IMR-90 (cell line): ENCODE measurements around the gene MEF2D. TPM values are rescaled to one million over a fixed set of nuclear protein-coding genes. Genes with fewer than 3 reads are reported as not detected.

Experiments
- ATAC-seq: fragments of 200-7000 bp; cut with Tn5 transposase; 2 replicates; pipeline ENCODE4 v1.9.1; 2020; ENCODE audit warnings: low read depth, mild to moderate bottlenecking, moderate library complexity
- BruUV-seq: library from RNA; stranded (reverse); fragments of 400-500 nt; replicated peaks from 2 replicates; lab custom pipeline; 2021; lab: Mats Ljungman, UMichigan
- CTCF ChIA-PET: fragments of 300-600 bp; formaldehyde crosslinking; extraction: SDS; loops from one replicate; lab custom pipeline; 2021; ENCODE audit warnings: antibody characterized with exemption; lab: Yijun Ruan, JAX
- POLR2A ChIA-PET: fragments of 300-600 bp; sonication (Branson Sonifier 250); formaldehyde crosslinking; loops from one replicate; lab custom pipeline; 2022; ENCODE audit warnings: antibody characterized with exemption; ENCODE audit not compliant: unreplicated experiment; lab: Charles Lee
- DNase-seq: peaks from one replicate; pipeline ENCODE4 v3.0.0; 2013
- H2AFZ ChIP-seq: replicated peaks from 2 replicates; pipeline ENCODE3; 2013; ENCODE audit warnings: low read length, mild to moderate bottlenecking; ENCODE audit not compliant: poor library complexity
- H2AK5ac ChIP-seq: 2 replicates; pipeline ENCODE4 v1.6.1; 2013; ENCODE audit warnings: low read depth, low read length, inconsistent platforms
- H2AK9ac ChIP-seq: replicated peaks from 2 replicates; pipeline ENCODE3; 2013; ENCODE audit warnings: mild to moderate bottlenecking, low read depth, low read length, moderate library complexity; ENCODE audit not compliant: poor library complexity
- H2BK120ac ChIP-seq: 2 replicates; pipeline ENCODE4 v1.6.1; 2013; ENCODE audit warnings: low read depth, low read length, inconsistent platforms
- H2BK15ac ChIP-seq: 3 replicates; pipeline ENCODE4 v1.6.1; 2013; ENCODE audit warnings: low read depth, low read length, inconsistent platforms
- H2BK20ac ChIP-seq: 2 replicates; pipeline ENCODE4 v1.6.1; 2013; ENCODE audit warnings: low read depth, mild to moderate bottlenecking, inconsistent platforms, low read length, moderate library complexity
- H2BK5ac ChIP-seq: 2 replicates; pipeline ENCODE4 v1.6.1; 2013; ENCODE audit warnings: mild to moderate bottlenecking, low read depth, low read length, inconsistent platforms; ENCODE audit not compliant: poor library complexity, severe bottlenecking
- H3K14ac ChIP-seq: replicated peaks from 2 replicates; pipeline ENCODE4 v1.6.1; 2013; ENCODE audit warnings: low read depth, low read length, inconsistent platforms
- H3K18ac ChIP-seq: 2 replicates; pipeline ENCODE4 v1.6.1; 2013; ENCODE audit warnings: low read depth, low read length, control low read depth
- H3K23ac ChIP-seq: 2 replicates; pipeline ENCODE4 v1.6.1; 2013; ENCODE audit warnings: low read depth, low read length, inconsistent platforms
- H3K27ac ChIP-seq: 2 replicates; pipeline ENCODE4 v1.5.1; 2013; ENCODE audit warnings: mild to moderate bottlenecking, control low read depth, low read length; ENCODE audit not compliant: insufficient read depth
- H3K27me3 ChIP-seq: 2 replicates; pipeline ENCODE4 v1.6.1; 2013; ENCODE audit warnings: low read length; ENCODE audit not compliant: control insufficient read depth, insufficient read depth
- H3K36me3 ChIP-seq: 2 replicates; pipeline ENCODE4 v1.6.1; 2013; ENCODE audit warnings: low read length, mixed read lengths; ENCODE audit not compliant: control insufficient read depth, insufficient read depth
- H3K4ac ChIP-seq: 2 replicates; pipeline ENCODE4 v1.6.1; 2013; ENCODE audit warnings: low read depth, low read length, inconsistent platforms
- H3K4me1 ChIP-seq: 2 replicates; pipeline ENCODE4 v1.6.1; 2013; ENCODE audit warnings: low read length, mixed read lengths; ENCODE audit not compliant: control insufficient read depth, insufficient read depth
- H3K4me2 ChIP-seq: 2 replicates; pipeline ENCODE4 v1.6.1; 2013; ENCODE audit warnings: low read depth, mild to moderate bottlenecking, control low read depth, low read length, moderate library complexity
- H3K4me3 ChIP-seq: 2 replicates; pipeline ENCODE4 v1.5.1; 2013; ENCODE audit warnings: low read depth, mild to moderate bottlenecking, control low read depth, low read length, moderate library complexity; ENCODE audit not compliant: insufficient read depth
- H3K56ac ChIP-seq: 2 replicates; pipeline ENCODE4 v1.6.1; 2013; ENCODE audit warnings: low read length, inconsistent platforms; ENCODE audit not compliant: insufficient read depth; ENCODE audit errors: extremely low read depth
- H3K79me1 ChIP-seq, 2 experiments: 2 replicates each; pipeline ENCODE4 v1.6.1; 2013; ENCODE audit warnings: low read length in 2 of 2, inconsistent platforms in 1 of 2, low read depth in 1 of 2
- H3K9ac ChIP-seq: 2 replicates; pipeline ENCODE4 v1.6.1; 2013; ENCODE audit warnings: low read depth, low read length, control low read depth
- H3K9me1 ChIP-seq: 2 replicates; pipeline ENCODE4 v1.6.1; 2013; ENCODE audit warnings: low read length, inconsistent platforms; ENCODE audit not compliant: insufficient read depth
- H3K9me3 ChIP-seq: 2 replicates; pipeline ENCODE4 v1.6.1; 2013; ENCODE audit warnings: low read length; ENCODE audit not compliant: control insufficient read depth, insufficient read depth
- H4K20me1 ChIP-seq: 2 replicates; pipeline ENCODE4 v1.6.1; 2013; ENCODE audit warnings: low read length, inconsistent platforms; ENCODE audit not compliant: insufficient read depth
- H4K5ac ChIP-seq: 2 replicates; pipeline ENCODE4 v1.6.1; 2013; ENCODE audit warnings: mild to moderate bottlenecking, low read depth, low read length, control low read depth
- H4K8ac ChIP-seq, 2 experiments: 2 replicates each; pipeline ENCODE4 v1.6.1; 2013; ENCODE audit warnings: low read depth in 2 of 2, low read length in 2 of 2, control low read depth in 1 of 2, inconsistent platforms in 1 of 2
- H4K91ac ChIP-seq: 2 replicates; pipeline ENCODE4 v1.6.1; 2013; ENCODE audit warnings: low read depth, low read length, inconsistent platforms; ENCODE audit not compliant: insufficient read depth
- BHLHE40 ChIP-seq: fragments of 150-350 bp; IDR thresholded peaks from 2 replicates; pipeline ENCODE4 v1.6.1; 2016; ENCODE audit warnings: mild to moderate bottlenecking, low read depth, low read length
- CEBPB ChIP-seq: IDR thresholded peaks from 2 replicates; pipeline ENCODE4 v1.6.1; 2012; ENCODE audit warnings: low read depth, low read length, improper control_type of control experiment
- CHD1 ChIP-seq: IDR thresholded peaks from 2 replicates; pipeline ENCODE4 v1.6.1; 2012; ENCODE audit warnings: low read depth, low read length, improper control_type of control experiment
- CTCF ChIP-seq: conservative IDR thresholded peaks from 2 replicates; pipeline ENCODE4 v1.5.1; 2012; ENCODE audit warnings: mild to moderate bottlenecking, low read depth, low read length, improper control_type of control experiment
- ELK1 ChIP-seq: fragments of 150-350 bp; IDR thresholded peaks from 2 replicates; pipeline ENCODE4 v1.6.1; 2016; ENCODE audit warnings: low read depth, mild to moderate bottlenecking, low read length, moderate library complexity, borderline replicate concordance
- FOS ChIP-seq: fragments of 150-350 bp; IDR thresholded peaks from 2 replicates; pipeline ENCODE4 v1.6.1; 2016; ENCODE audit warnings: low read depth, low read length
- MAFK ChIP-seq: IDR thresholded peaks from 2 replicates; pipeline ENCODE4 v1.6.1; 2012; ENCODE audit warnings: low read depth, low read length, improper control_type of control experiment
- MAZ ChIP-seq: IDR thresholded peaks from 2 replicates; pipeline ENCODE4 v1.6.1; 2012; ENCODE audit warnings: low read depth, mild to moderate bottlenecking, low read length, improper control_type of control experiment, moderate library complexity, borderline replicate concordance
- MXI1 ChIP-seq: IDR thresholded peaks from 2 replicates; pipeline ENCODE4 v1.6.1; 2012; ENCODE audit warnings: low read depth, mild to moderate bottlenecking, low read length, moderate library complexity, borderline replicate concordance
- NFE2L2 ChIP-seq: fragments of 150-350 bp; IDR thresholded peaks from 2 replicates; pipeline ENCODE4 v1.6.1; 2016; ENCODE audit warnings: low read depth, mild to moderate bottlenecking, low read length
- POLR2A ChIP-seq: IDR thresholded peaks from 2 replicates; pipeline ENCODE4 v1.6.1; 2012; ENCODE audit warnings: mild to moderate bottlenecking, low read depth, low read length
- RAD21 ChIP-seq: IDR thresholded peaks from 2 replicates; pipeline ENCODE4 v1.6.1; 2012; ENCODE audit warnings: low read length, improper control_type of control experiment
- RCOR1 ChIP-seq: IDR thresholded peaks from 2 replicates; pipeline ENCODE4 v1.6.1; 2012; ENCODE audit warnings: mild to moderate bottlenecking, low read length, improper control_type of control experiment; ENCODE audit not compliant: insufficient replicate concordance
- RFX5 ChIP-seq: IDR thresholded peaks from 2 replicates; pipeline ENCODE4 v1.8.0; 2012; ENCODE audit warnings: low read depth, mild to moderate bottlenecking, low read length, moderate library complexity
- SMC3 ChIP-seq: fragments of 150-350 bp; IDR thresholded peaks from 2 replicates; pipeline ENCODE4 v1.6.1; 2016; ENCODE audit warnings: low read depth, mild to moderate bottlenecking, antibody characterized with exemption, low read length, moderate library complexity
- WGBS, 2 experiments: methylation state at CpG; one replicate each; pipeline versions ENCODE4 v1.1.5 to v1.1.7; 2013; ENCODE audit warnings: missing lambda C conversion rate in 2 of 2; ENCODE audit not compliant: insufficient read length in 1 of 2; ENCODE audit errors: extremely low coverage in 2 of 2; 5-methylcytosine and 5-hydroxymethylcytosine counted together
- dilution Hi-C: fragments of 300-500 bp; cut with HindIII; formaldehyde crosslinking; loops from one replicate; pipeline ENCODE4 v1.14.3; 2018; ENCODE audit warnings: low sequenced_read_pairs; ENCODE audit not compliant: unreplicated experiment
- in situ Hi-C: fragments of 300-500 bp; cut with MboI; formaldehyde crosslinking; loops from 3 replicates; pipeline ENCODE4 v1.14.3; 2019; ENCODE audit warnings: low sequenced_read_pairs, inconsistent platforms, mixed read lengths
- intact Hi-C: fragments of 100-400 bp; cut with micrococcal nuclease; formaldehyde crosslinking; loops from 2 replicates; pipeline ENCODE4 v1.10.0; 2022
- polyA plus RNA-seq, 3 experiments: library from polyadenylated mRNA; depleted of rRNA; stranded (reverse); fragments of >200 nt; gene quantifications; 2 replicates each; pipeline ENCODE4 v1.2.3, GENCODE V29; 2012; ENCODE audit warnings: low replicate concordance in 1 of 3
- total RNA-seq: library from RNA; depleted of rRNA; stranded (reverse); fragments of >200 nt; gene quantifications from 2 replicates; pipeline ENCODE4 v1.2.3, GENCODE V29; 2012
- TF ChIP-seq, protein P1 (sequence below): fragments of 150-350 bp; IDR thresholded peaks from 2 replicates; pipeline ENCODE4 v1.6.1; 2017; ENCODE audit warnings: mild to moderate bottlenecking, antibody characterized with exemption, low read length, low read depth

The MEF2D gene
- total and polyA plus RNA-seq, 2 of the 4 experiments (the other 2 are of a cell fraction) = 2.9 to 20.0 TPM

GRCh38 chr1:156433602-156434001 lies 67.0 kb downstream of the MEF2D start:
- CTCF ChIA-PET = interaction anchor here (1.9 kb wide), 1 partner anchor 13 kb away, joined by 6 read pairs; no protein-coding TSS in a partner anchor
- intact Hi-C loops = no loop called here
- DNase-seq = no peak

More at GRCh38 chr1:156433602-156434001, 67.0 kb downstream of the MEF2D start:
- no peak overlapping the region for H2AFZ ChIP-seq
- no peak overlapping the region for H3K14ac ChIP-seq
- H3K4ac ChIP-seq = no peak overlapping the region
- H2BK120ac ChIP-seq = no peak overlapping the region
- no peak overlapping the region for H3K18ac ChIP-seq
- dilution Hi-C loops = no loop called here
- H2AK5ac ChIP-seq = no peak overlapping the region
- no peak for ATAC-seq
- no peak overlapping the region for H2AK9ac ChIP-seq
- H3K27ac ChIP-seq = no peak overlapping the region
- H2BK15ac ChIP-seq = no peak overlapping the region
- no peak overlapping the region for H2BK20ac ChIP-seq
- in situ Hi-C loops = no loop called here
- no peak overlapping the region for H2BK5ac ChIP-seq
- no peak overlapping the region for H3K9ac ChIP-seq
- H4K91ac ChIP-seq = no peak overlapping the region
- H3K4me2 ChIP-seq = no peak overlapping the region
- H3K36me3 ChIP-seq = no peaks in the 10 kb centered on the region
- peaks cover 3% of the 10 kb centered on the region for H3K9me3 ChIP-seq
- H3K4me3 ChIP-seq = no peak overlapping the region
- POLR2A ChIA-PET = no interaction called here
- 0 out of 2 replicates have a peak, but pooled peaks cover 4% of the 10 kb centered on the region for H3K9me1 ChIP-seq
- BruUV-seq = no TSS peak
- no peak overlapping the region for H4K5ac ChIP-seq
- peaks cover 93% of the 10 kb centered on the region for H3K27me3 ChIP-seq
- no CpG with 5 or more reads among the region's 1 CpG for WGBS, 2 experiments
- TF ChIP-seq BHLHE40 (no peak), MAZ (no peak), RAD21 (no peak), ELK1 (no peak), POLR2A (no peak), RFX5 (no peak), CHD1 (no peak), NFE2L2 (no peak), MAFK (no peak), CTCF (no peak), RCOR1 (no peak), CEBPB (no peak), FOS (no peak), MXI1 (no peak), SMC3 (no peak)
- TF ChIP-seq, protein P1, sequence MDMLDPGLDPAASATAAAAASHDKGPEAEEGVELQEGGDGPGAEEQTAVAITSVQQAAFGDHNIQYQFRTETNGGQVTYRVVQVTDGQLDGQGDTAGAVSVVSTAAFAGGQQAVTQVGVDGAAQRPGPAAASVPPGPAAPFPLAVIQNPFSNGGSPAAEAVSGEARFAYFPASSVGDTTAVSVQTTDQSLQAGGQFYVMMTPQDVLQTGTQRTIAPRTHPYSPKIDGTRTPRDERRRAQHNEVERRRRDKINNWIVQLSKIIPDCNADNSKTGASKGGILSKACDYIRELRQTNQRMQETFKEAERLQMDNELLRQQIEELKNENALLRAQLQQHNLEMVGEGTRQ = no peak
- no peaks in the 10 kb centered on the region for H3K4me1 ChIP-seq
- no peak overlapping the region for H3K56ac ChIP-seq
- H3K79me1 ChIP-seq = no peaks in the 10 kb centered on the region
- H4K20me1 ChIP-seq = peaks cover 18% of the 10 kb centered on the region; the same call in 1 of the 2 replicates
- no peak overlapping the region for H4K8ac ChIP-seq
- no peak overlapping the region for H3K23ac ChIP-seq
